Measurements from ENCODE around the gene ALDH3A2.

Gene ALDH3A2

DNA sequence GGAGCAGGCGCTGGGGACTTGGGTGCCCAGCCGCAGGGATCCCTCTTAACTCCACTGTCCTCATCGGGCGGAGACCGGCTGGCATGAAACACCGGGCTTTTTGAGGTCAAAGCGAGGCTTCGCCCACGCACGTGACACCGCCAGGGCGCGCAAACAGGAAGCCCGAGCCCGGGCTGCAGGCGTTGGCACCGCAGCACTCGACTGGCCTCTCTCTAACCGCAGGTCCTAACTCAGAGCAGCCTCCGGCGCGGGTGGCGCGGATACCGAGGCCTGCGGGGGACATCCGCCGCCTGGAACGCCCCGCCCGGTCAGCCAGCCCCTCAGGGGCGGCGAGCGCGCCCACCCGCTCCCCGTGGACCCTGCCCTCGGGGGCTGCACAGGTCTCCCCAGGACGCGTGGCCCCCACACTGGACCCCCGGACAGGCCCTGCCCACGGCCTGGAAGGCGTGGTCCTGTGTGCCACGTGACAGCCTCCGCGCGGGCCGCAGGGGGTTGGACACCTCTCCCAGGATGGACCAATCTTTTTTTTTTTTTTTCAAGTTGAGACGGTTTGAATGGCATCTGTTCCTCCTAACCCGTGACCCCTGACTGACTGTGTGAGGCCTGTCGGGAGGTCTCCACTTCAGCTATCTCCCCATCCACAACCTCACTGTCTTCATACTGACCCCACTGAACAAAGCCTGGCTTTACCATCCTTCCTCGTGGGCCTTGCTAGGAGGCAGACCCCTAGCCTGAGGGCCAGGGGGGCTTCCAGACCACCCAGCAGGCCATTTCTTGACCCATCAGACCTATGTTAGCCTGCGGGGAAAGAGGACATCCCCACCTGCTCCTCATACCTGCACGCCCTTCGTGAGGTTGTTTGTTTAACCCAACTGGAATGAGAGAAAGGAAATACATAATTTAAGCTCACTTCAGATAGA is 76.2 kb downstream of the ALDH3A2 start (continued):
- TF ChIP-seq, protein P1, sequence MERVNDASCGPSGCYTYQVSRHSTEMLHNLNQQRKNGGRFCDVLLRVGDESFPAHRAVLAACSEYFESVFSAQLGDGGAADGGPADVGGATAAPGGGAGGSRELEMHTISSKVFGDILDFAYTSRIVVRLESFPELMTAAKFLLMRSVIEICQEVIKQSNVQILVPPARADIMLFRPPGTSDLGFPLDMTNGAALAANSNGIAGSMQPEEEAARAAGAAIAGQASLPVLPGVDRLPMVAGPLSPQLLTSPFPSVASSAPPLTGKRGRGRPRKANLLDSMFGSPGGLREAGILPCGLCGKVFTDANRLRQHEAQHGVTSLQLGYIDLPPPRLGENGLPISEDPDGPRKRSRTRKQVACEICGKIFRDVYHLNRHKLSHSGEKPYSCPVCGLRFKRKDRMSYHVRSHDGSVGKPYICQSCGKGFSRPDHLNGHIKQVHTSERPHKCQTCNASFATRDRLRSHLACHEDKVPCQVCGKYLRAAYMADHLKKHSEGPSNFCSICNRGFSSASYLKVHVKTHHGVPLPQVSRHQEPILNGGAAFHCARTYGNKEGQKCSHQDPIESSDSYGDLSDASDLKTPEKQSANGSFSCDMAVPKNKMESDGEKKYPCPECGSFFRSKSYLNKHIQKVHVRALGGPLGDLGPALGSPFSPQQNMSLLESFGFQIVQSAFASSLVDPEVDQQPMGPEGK (CRISPR knock-in tag; IDR thresholded peaks at IDR 0.05; ENCODE audit: borderline replicate concordance) = no peak
- no peak for TF ChIP-seq SNAI2 (CRISPR knock-in tag; IDR thresholded peaks at IDR 0.05)
- no peak for TF ChIP-seq ZNF8 (CRISPR knock-in tag; IDR thresholded peaks at IDR 0.05)
- no peak for TF ChIP-seq OSR1 (CRISPR knock-in tag; IDR thresholded peaks at IDR 0.05)
- TF ChIP-seq ESRRG (CRISPR knock-in tag; IDR thresholded peaks at IDR 0.05) = no peak
- no peak for TF ChIP-seq ZNF70 (CRISPR knock-in tag; IDR thresholded peaks at IDR 0.05)

DNA sequence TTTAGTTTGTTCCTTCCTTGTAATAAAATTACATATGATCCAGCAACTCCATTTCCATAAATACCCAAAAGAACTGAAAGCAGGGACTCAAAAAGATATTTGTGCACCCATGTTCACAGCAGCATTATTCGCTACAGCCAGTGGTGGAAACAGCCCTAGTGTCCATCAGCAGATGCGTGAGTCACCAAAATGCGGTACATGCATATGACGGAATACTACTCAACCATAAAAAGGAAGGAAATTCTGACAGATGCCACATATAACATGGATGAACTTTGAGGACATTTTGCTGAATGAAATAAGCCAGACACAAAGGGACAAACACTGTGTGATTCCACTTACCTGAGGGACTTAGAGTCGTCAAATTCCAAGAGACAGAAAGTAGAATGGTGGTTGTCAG is 76.9 kb downstream of the ALDH3A2 start:
- no peak for ATAC-seq
- TF ChIP-seq, protein P1 (CRISPR knock-in tag; IDR thresholded peaks at IDR 0.05; ENCODE audit: borderline replicate concordance) = no peak
- TF ChIP-seq, protein P2, sequence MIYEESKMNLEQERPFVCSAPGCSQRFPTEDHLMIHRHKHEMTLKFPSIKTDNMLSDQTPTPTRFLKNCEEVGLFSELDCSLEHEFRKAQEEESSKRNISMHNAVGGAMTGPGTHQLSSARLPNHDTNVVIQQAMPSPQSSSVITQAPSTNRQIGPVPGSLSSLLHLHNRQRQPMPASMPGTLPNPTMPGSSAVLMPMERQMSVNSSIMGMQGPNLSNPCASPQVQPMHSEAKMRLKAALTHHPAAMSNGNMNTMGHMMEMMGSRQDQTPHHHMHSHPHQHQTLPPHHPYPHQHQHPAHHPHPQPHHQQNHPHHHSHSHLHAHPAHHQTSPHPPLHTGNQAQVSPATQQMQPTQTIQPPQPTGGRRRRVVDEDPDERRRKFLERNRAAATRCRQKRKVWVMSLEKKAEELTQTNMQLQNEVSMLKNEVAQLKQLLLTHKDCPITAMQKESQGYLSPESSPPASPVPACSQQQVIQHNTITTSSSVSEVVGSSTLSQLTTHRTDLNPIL (CRISPR knock-in tag; IDR thresholded peaks at IDR 0.05; ENCODE audit: low read depth) = no peak
- TF ChIP-seq SNAI2 (CRISPR knock-in tag; IDR thresholded peaks at IDR 0.05) (no peak), RARB (CRISPR knock-in tag; IDR thresholded peaks at IDR 0.05) (no peak), PPARA (CRISPR knock-in tag; IDR thresholded peaks at IDR 0.05; ENCODE audit: borderline replicate concordance) (no peak), ZNF8 (CRISPR knock-in tag; IDR thresholded peaks at IDR 0.05) (no peak), ZFP30 (CRISPR knock-in tag; IDR thresholded peaks at IDR 0.05) (no peak), GLIS3 (CRISPR knock-in tag; IDR thresholded peaks at IDR 0.05) (no peak)
- TF ChIP-seq, protein P3, sequence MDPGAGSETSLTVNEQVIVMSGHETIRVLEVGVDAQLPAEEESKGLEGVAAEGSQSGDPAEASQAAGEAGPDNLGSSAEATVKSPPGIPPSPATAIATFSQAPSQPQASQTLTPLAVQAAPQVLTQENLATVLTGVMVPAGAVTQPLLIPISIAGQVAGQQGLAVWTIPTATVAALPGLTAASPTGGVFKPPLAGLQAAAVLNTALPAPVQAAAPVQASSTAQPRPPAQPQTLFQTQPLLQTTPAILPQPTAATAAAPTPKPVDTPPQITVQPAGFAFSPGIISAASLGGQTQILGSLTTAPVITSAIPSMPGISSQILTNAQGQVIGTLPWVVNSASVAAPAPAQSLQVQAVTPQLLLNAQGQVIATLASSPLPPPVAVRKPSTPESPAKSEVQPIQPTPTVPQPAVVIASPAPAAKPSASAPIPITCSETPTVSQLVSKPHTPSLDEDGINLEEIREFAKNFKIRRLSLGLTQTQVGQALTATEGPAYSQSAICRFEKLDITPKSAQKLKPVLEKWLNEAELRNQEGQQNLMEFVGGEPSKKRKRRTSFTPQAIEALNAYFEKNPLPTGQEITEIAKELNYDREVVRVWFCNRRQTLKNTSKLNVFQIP (CRISPR knock-in tag; IDR thresholded peaks at IDR 0.05; ENCODE audit: borderline replicate concordance, low read depth) = no peak

DNA sequence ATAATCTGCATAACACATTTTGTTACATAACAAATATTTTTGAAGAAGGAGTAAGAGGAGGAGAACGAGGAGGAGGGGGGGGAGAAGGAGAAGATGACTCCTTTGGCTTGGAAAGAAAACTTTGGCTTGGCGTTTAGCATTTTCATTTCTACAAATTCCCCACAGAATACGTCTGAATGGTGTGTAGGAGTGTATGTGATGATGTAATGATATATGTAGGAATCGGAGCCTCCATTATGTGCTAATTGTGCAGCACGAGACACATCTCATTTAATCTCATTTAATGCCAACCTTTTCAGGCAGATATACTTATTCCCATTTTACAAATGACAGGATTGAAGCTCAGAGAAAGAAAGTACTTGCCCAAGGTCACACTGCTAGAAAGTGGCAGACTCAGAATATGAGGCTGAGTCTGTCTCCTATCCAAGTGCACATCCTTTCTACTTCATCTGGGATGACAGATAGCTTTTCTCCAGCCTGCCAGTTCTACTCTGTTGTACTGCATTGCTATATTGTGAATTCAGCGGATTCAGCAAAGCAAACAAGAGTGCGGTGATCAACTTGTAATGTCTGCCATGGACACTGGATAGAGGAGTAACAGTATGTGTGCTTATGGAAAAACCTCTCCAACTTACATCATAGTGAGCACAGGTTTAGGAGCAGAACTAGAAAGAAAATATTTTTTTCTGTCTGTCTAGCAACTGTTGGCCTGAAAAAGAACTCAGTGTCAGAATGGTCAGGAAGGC is 78.3 kb downstream of the ALDH3A2 start:
- TF ChIP-seq OSR1 (CRISPR knock-in tag; IDR thresholded peaks at IDR 0.05) (no peak), TOX (CRISPR knock-in tag; IDR thresholded peaks at IDR 0.05; ENCODE audit: borderline replicate concordance) (no peak), RARB (CRISPR knock-in tag; IDR thresholded peaks at IDR 0.05) (no peak), SNAI2 (CRISPR knock-in tag; IDR thresholded peaks at IDR 0.05) (no peak), ZNF8 (CRISPR knock-in tag; IDR thresholded peaks at IDR 0.05) (no peak), PPARA (CRISPR knock-in tag; IDR thresholded peaks at IDR 0.05; ENCODE audit: borderline replicate concordance) (no peak), ESRRG (CRISPR knock-in tag; IDR thresholded peaks at IDR 0.05) (no peak), ZFP3 (CRISPR knock-in tag; IDR thresholded peaks at IDR 0.05) (no peak), BACH2 (CRISPR knock-in tag; IDR thresholded peaks at IDR 0.05; ENCODE audit: borderline replicate concordance) (no peak), ZNF70 (CRISPR knock-in tag; IDR thresholded peaks at IDR 0.05) (no peak), ARNTL (CRISPR knock-in tag; IDR thresholded peaks at IDR 0.05; ENCODE audit: borderline replicate concordance, low read depth) (no peak), ZNF565 (CRISPR knock-in tag; conservative IDR thresholded peaks at IDR 0.05; ENCODE audit: low read depth) (no peak), GLIS3 (CRISPR knock-in tag; IDR thresholded peaks at IDR 0.05) (no peak)
- TF ChIP-seq, protein P3 (CRISPR knock-in tag; IDR thresholded peaks at IDR 0.05; ENCODE audit: borderline replicate concordance, low read depth) = no peak
- no peak for ATAC-seq

All from SK-N-SH treated with all-trans-retinoic acid at 6 μM for 48 hours (cell line).